ENCODE measurements around the gene SYNJ1.
A peak's percentile ranks its signal among the peaks of the same experiment; 100 is the strongest.
"Not testable (repeated sequence)": the region's sequence is repeated elsewhere in the genome, so short reads cannot be mapped to it uniquely, and the experiment has no call there.

The SYNJ1 gene

GRCh38 chr21:32733356-32733755, 5.5 kb upstream of the SYNJ1 start:
- no peak for DNase-seq

DNA sequence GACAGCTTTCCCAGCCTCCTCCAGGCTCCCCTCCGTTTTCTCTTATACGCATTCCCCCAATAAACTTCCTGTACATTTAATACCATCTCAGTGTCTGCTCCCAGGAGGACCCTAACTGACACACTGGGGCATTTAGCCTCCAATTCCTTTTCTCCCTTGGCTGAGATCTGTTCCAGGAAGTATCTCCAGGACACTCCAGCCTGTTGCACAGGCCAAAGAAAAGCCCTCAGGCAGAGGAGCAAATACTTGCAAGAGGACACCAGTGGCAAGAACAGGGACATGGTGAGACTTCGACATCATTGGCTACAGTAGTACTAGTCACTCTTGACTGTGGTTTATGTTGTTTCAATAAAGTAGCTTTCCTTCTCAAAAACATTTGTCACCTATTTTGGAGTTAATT, 4.7 kb upstream of the SYNJ1 start:
- DNase-seq: no peak

- peak; percentile 72 for DNase-seq
Measured at GRCh38 chr21:32728848-32729247, 1.0 kb upstream of the SYNJ1 start.

DNA sequence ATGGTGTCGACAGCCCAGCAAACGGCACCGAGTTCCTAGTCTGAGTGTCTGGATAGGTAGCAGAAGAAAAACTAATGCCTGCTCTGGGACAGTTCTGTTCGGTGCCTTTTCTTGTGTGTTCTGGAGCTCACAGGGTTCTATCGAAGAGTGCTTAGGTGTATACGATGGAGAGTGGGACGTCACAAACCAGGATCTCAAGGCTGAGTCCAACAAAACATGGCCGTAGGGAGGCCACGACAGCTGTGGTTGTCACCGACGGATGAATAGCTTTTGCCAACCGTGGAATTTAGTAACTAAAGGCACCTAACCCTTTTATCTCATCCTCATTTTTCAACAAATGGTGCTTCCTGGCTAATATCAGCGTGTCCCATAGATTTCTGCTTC, 635 bp upstream of the SYNJ1 start:
- DNase-seq: no peak

DNA sequence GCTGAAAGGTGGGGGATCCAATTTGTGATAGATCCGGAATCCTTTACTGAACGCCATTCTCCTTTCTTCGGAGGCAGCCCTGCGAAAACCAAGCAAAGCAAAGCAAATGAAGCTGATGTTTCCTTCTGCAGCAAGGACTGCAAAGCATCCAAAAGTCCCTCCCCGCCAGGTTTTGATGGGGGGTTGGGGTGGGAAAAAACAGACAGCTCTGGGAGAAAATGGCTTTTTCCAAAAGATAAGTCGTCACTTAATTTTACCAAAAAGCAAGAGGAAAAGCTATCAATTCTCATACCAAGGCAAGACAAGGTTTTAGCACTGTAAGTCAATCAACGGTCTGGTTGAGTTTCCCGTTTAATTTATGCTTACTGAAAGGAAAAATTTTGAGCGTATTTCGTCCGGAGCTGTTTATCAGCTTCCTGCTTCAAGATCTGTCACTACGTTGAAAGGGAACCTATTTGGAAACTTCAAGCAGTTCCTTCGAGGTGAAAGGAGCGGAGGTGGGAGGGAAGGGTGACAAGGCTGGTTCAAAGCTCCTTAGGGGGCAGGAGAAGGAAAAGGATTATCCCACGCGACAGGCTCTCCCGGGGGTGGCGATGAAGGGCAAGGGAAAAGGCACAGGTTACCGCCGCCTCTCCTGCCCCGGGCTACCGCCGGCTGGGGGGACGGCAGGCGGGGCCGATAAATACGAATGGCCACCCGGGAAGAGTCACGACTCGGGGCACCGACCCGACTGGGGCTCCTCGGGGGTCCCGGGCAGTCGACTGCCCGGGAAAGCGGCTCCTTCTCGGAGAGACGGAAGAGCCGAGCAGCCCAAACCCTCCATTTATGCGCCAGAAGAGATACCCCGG, 750 bp downstream of the SYNJ1 start:
- DNase-seq: peak; percentile 46

GRCh38 chr21:32719085-32719484, 8.7 kb downstream of the SYNJ1 start:
- no peak for DNase-seq

- DNase-seq: peak; percentile 91
Measured at GRCh38 chr21:32717851-32718316, 9.9 kb downstream of the SYNJ1 start.

- DNase-seq: no peak
Measured at GRCh38 chr21:32716486-32716885, 11.3 kb downstream of the SYNJ1 start.

- no peak for DNase-seq
Measured at GRCh38 chr21:32713726-32714125, 14.1 kb downstream of the SYNJ1 start.

DNA sequence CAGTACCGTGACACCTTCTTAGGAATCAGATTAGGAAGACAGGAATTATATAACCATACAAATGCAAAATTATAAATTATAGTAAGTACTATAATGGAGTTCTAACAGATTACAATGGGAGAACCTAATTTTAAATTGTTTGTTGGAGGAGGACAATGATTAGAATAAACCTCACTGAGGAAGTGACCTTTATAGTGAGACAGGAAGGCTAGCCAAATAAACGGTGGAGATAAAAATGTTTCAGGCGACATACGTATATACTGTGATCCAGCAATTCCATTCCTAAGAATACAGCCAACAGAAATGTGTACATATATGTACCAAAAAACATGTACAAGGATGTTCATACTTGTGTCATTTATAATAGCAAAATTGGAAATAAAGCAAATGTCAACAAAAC, 15.2 kb downstream of the SYNJ1 start:
- no peak for DNase-seq

DNA sequence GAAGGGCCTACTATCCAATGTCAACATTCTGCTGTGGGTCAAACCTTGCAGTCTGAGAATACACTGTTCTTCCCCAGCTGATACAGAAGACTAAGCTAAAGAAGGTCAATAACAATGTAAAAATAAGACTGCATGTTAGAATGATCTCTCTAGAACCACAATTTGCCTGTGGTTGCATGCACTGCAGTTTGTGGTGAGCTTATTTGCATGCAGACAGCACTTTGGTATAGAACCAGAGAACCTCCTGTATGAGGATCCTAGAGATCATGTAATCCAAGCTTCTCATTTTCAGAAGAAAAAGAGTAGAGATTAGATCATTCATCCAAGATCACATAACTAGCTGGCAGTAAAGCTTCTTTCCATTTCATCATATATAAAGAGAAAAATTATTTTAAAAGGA, 15.8 kb downstream of the SYNJ1 start:
- peak; percentile 49 for DNase-seq

- no peak for DNase-seq
Measured at GRCh38 chr21:32710987-32711386, 16.8 kb downstream of the SYNJ1 start.

- DNase-seq: no peak
Measured at GRCh38 chr21:32710069-32710784, 17.6 kb downstream of the SYNJ1 start.

DNA sequence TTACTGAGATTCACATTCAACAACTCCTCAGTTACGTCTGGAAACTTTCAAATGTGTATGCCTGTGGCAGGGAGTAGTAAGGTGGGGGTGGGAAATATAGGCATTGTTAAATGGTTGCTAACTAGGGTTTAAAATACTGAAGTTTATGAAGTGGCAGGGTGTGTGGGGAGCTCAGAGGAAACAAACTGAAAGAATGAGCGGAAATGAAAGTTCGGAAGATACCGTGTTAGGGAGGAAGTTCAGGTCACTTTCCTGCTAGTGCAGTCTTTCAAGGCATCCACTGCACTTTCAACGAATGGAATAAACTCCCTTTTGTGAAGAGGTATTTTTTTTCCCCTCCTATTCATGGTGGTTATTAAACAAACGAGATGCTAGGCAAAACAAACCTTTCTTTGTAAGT, 19.7 kb downstream of the SYNJ1 start:
- peak; percentile 20 for DNase-seq

GRCh38 chr21:32705901-32706300, 21.9 kb downstream of the SYNJ1 start:
- DNase-seq: no peak

- no peak for DNase-seq
Measured at GRCh38 chr21:32705139-32705538, 22.7 kb downstream of the SYNJ1 start.

- DNase-seq: peak; percentile 2
Measured at GRCh38 chr21:32702702-32703101, 25.1 kb downstream of the SYNJ1 start.

GRCh38 chr21:32698971-32699693, 28.7 kb downstream of the SYNJ1 start:
- no peak for DNase-seq

GRCh38 chr21:32698286-32698685, 29.5 kb downstream of the SYNJ1 start:
- DNase-seq: no peak

GRCh38 chr21:32695482-32695881, 32.3 kb downstream of the SYNJ1 start:
- not testable (repeated sequence) for DNase-seq

DNA sequence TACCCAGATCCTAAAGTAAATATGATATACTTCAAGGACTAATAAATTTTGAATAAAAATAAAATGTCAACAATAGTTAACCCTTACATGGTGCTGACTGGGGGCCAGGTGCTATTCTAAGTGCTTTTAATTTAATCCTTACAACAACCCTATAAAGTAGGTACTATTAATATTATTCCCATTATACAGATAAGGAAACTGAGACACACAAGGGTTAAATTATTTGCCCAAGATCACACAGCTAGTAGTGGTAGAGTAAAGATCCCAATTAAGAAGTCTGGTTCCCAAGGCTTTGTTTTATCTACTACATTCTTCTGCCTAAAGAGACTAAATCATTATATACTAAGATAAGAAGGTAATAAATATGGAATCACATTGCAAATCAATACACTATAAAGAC, 34.2 kb downstream of the SYNJ1 start:
- no peak for DNase-seq

- DNase-seq: no peak
Measured at GRCh38 chr21:32690085-32690484, 37.7 kb downstream of the SYNJ1 start.

DNA sequence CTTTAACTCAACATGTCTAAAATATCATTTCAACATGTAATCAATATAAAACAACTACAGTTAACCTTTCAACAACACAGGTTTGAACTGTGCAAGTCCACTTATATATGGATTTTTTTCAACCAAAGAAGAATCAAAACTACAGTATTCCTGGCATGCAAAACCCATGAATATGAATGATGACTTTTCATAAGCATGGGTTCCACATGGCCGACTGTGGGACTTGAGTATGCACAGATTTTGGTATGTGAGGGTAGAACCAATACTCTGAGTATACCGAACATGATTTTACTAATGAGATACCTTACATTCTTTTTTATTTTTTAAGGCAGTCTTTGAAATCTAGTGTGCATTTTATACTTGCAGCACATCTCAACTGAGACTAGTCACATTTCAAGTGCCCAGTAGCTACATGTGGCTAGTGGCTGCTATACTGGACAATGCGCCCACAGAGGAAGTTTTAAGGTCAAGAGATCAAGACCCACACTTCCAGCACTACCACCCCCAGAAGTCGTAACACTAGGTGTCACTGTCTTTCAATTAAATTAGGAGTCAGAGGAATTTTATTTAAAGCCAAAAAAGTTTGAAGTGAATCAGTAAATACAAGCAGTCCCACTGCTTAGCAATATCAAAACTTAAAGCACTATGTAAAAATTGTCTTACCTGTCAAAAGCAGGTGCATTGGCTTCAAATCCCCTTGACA, 40.0 kb downstream of the SYNJ1 start:
- peak; percentile 29 for DNase-seq
